ENCODE data around the gene FEZF2.

Gene FEZF2

DNA sequence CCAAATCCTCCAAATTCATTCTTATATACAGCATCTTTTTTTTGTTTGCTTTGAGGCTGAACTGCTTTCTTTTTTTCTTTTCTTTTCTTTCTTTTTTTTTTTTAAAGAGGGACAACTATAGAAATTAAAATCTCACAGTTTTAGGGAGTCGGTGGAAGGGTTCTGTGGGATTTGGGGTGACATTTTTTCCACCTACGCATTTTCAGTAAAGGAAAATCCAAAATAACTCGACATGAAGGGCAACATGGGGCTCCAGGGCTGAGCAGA, 3.0 kb upstream of the FEZF2 start:
- peaks cover 0 to 57% (median 37%) of the 10 kb centered on the region in 4 donors for H3K4me1 ChIP-seq
- H3K4me3 ChIP-seq, result no peak overlapping the region
- H3K9me3 ChIP-seq, result no peaks in the 10 kb centered on the region
- TF ChIP-seq, protein P1, sequence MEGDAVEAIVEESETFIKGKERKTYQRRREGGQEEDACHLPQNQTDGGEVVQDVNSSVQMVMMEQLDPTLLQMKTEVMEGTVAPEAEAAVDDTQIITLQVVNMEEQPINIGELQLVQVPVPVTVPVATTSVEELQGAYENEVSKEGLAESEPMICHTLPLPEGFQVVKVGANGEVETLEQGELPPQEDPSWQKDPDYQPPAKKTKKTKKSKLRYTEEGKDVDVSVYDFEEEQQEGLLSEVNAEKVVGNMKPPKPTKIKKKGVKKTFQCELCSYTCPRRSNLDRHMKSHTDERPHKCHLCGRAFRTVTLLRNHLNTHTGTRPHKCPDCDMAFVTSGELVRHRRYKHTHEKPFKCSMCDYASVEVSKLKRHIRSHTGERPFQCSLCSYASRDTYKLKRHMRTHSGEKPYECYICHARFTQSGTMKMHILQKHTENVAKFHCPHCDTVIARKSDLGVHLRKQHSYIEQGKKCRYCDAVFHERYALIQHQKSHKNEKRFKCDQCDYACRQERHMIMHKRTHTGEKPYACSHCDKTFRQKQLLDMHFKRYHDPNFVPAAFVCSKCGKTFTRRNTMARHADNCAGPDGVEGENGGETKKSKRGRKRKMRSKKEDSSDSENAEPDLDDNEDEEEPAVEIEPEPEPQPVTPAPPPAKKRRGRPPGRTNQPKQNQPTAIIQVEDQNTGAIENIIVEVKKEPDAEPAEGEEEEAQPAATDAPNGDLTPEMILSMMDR (IDR thresholded peaks at IDR 0.05), result no peak
- H3K27me3 ChIP-seq, result peaks cover 0 to 98% of the 10 kb centered on the region in 2 donors
- no peak for DNase-seq
- H3K36me3 ChIP-seq, result no peaks in the 10 kb centered on the region
- intact Hi-C loops (cut with DNase I; ENCODE audit: low total_unique reads), result no loop called here
- no peak overlapping the region for H3K27ac ChIP-seq

DNA sequence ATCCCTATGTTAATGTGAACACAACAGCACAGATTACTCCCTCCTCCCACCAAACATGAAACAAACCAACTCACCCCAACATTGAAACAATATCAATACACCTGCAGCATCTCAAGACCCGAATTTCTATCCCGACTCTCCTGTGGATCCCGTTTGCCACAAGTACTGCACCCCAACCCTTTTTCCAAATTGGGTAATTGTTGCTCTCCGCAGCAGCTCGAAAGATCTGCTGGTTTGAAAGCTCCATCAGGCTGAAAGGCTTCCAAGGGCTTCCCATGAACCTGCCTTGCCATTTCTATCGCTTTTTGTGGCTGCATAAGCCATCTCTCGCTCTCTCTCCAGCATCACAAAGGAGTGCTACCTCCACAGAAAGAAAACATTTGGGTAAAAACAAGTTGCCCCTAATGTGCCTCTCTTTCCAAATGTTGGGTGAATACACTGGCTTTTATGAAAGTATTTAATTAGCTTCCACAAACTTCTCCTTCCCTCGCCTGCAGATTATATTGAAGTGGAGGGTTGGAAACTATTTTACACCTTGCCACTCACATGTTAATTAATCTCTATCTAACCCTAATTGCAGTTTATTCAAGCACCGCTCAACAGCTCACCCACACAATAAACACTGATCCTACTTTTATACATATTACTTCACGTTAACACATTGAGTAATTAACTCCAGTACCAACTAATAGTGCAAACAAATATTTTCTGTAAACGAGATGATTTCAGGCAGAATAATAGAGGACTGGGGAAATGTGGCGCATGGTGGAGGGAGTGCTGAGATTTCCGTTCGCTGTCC, 2.5 kb upstream of the FEZF2 start:
- Histone ChIP-seq H3K9me3 (no peaks in the 10 kb centered on the region), H3K4me1 (peaks cover 0 to 62% (median 41%) of the 10 kb centered on the region in 4 donors), H3K36me3 (no peaks in the 10 kb centered on the region), H3K4me3 (no peak overlapping the region), H3K27ac (no peak overlapping the region), H3K27me3 (peaks cover 2 to 98% of the 10 kb centered on the region in 2 donors)
- DNase-seq, result no peak
- TF ChIP-seq, protein P1 (IDR thresholded peaks at IDR 0.05), result no peak
- intact Hi-C loops (cut with DNase I; ENCODE audit: low total_unique reads), result no loop called here

DNA sequence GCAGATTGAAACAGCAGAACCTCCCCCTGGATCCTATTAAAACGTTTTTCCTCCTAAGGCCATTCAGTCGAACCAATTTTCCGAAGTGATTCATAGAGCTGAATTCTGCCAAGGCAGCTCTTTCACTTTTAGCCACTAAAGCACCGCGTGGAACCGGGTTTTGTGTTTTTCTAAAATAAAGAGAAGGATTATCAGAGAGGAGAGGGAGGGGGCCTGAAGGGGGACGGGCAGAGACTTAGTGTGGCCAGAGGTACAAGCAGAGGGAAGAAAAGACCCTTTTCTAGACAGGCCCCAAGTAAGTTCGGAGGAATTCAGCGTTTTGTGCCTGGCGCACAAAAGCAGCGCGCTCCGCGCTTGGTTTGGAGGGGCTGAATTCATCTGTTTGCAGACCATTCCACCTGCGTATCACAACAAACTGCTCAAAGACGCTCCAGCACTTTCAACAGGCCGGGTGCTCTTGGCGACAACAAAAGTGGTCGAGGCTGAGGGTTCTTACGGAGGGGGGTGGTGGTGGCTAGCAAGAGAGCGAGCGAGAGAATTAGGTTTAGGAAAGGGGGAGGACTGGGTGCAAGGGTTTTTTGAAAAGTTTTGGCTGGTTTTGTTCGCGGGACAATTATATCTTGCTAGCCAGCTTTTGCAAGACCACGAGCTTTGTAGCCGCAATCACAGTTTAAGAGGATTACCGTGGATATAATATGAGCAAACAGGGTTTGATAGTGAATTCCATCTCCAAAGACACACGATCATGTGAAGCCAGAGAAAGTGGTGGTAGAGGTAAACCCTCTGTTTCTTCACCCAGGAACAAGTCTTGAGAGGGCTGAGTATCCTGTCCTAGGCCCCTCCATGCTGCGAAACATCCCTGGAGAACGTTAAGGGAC, 1.2 kb upstream of the FEZF2 start:
- Histone ChIP-seq H3K4me3 (peak overlapping the region; percentile 18 to 43), H3K36me3 (no peaks in the 10 kb centered on the region), H3K27ac (no peak overlapping the region), H3K27me3 (peaks cover 8 to 100% of the 10 kb centered on the region in 2 donors), H3K4me1 (peaks cover 0 to 75% (median 44%) of the 10 kb centered on the region in 4 donors), H3K9me3 (no peaks in the 10 kb centered on the region)
- no peak for DNase-seq
- intact Hi-C loops (cut with DNase I; ENCODE audit: low total_unique reads), result no loop called here
- TF ChIP-seq, protein P1 (IDR thresholded peaks at IDR 0.05), result no peak

DNA sequence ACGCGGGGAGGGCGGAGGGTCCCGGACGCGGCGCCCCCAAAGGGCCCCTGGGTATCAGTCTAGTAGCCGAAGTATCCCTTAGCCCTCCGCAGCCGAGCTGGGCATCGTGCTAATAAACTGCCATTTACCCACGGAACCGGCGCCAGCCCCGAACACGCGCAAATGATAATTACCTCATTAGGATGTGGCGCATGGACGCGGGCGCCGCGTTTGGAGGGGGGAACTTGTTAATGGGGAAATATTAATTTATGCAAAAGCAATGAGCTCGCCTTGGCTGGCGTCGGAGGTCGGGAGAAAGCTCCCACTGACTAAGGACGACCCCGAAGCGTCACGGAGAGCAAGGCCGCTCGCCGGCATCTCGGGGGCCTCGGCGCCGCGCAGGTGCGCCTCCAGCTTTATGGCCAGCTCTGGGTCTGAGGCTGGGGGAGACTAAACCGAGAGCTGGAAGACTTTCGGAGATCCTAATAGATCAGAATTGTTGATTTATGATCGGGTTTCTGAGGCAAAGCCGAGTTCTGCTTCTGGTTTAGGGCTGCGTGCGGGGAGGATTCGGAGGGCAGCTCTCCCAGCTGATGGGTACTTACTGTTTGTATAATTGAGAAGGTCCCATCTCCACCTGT, 474 bp upstream of the FEZF2 start:
- DNase-seq, result no peak
- intact Hi-C loops (cut with DNase I; ENCODE audit: low total_unique reads), result no loop called here
- peaks cover 8 to 100% of the 10 kb centered on the region in 2 donors for H3K27me3 ChIP-seq
- H3K9me3 ChIP-seq, result no peaks in the 10 kb centered on the region
- H3K27ac ChIP-seq, result no peak overlapping the region
- H3K4me3 ChIP-seq, result peak overlapping the region; percentile 18 to 43
- TF ChIP-seq, protein P1 (IDR thresholded peaks at IDR 0.05), result no peak
- H3K36me3 ChIP-seq, result no peaks in the 10 kb centered on the region
- peaks cover 0 to 77% (median 48%) of the 10 kb centered on the region in 4 donors for H3K4me1 ChIP-seq

DNA sequence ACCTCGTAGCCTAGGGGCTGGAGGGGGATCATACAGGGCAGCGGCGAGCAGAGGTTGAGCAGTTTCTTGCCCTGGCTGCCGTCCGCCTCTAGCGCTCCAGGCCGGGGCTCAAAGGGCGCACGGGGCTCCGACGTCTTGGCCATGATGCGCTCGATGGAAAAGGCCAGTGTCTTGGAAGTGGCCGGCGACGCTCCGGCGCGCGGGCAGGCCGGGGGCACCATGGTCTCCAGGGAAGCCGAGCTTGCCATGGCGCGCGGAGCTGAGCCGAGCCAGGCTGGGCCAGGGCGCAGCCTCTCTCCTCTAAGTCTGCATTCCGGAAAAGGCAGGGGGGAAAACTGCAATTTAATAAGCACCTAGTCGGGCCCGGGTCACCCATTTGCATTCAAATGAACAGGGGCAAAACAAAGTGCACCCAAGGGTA, 719 bp downstream of the FEZF2 start:
- Histone ChIP-seq H3K27ac (no peak overlapping the region), H3K36me3 (no peaks in the 10 kb centered on the region), H3K4me3 (peak overlapping the region; percentile 12 to 43), H3K9me3 (no peaks in the 10 kb centered on the region), H3K4me1 (peaks cover 0 to 75% (median 47%) of the 10 kb centered on the region in 4 donors), H3K27me3 (peaks cover 8 to 100% of the 10 kb centered on the region in 2 donors)
- intact Hi-C loops (cut with DNase I; ENCODE audit: low total_unique reads), result no loop called here
- DNase-seq, result no peak
- TF ChIP-seq, protein P1 (IDR thresholded peaks at IDR 0.05), result no peak
